Ishikawa (cell line): ENCODE results near the gene PARPBP.

ENCODE experiments used
- CEBPB ChIP-seq: IDR thresholded peaks from 2 replicates; pipeline ENCODE4 v1.6.1; 2012
- CREB1 ChIP-seq: IDR thresholded peaks from 2 replicates; pipeline ENCODE4 v1.6.1; 2012; ENCODE audit warnings: low read depth
- EGR1 ChIP-seq: IDR thresholded peaks from 2 replicates; pipeline ENCODE4 v1.6.1; 2012
- EP300 ChIP-seq: IDR thresholded peaks from 2 replicates; pipeline ENCODE4 v1.6.1; 2012; ENCODE audit warnings: borderline replicate concordance
- FOXM1 ChIP-seq: IDR thresholded peaks from 2 replicates; pipeline ENCODE4 v1.6.1; 2012; ENCODE audit warnings: low read depth, borderline replicate concordance
- MAX ChIP-seq: IDR thresholded peaks from 2 replicates; pipeline ENCODE4 v1.6.1; 2012
- NFIC ChIP-seq: IDR thresholded peaks from 2 replicates; pipeline ENCODE4 v1.6.1; 2012
- RAD21 ChIP-seq: IDR thresholded peaks from 2 replicates; pipeline ENCODE4 v1.6.1; 2012; ENCODE audit warnings: low read depth
- REST ChIP-seq: IDR thresholded peaks from 2 replicates; pipeline ENCODE4 v1.6.1; 2012; ENCODE audit warnings: low read depth, mild to moderate bottlenecking
- TAF1 ChIP-seq: IDR thresholded peaks from 2 replicates; pipeline ENCODE4 v1.6.1; 2012; ENCODE audit warnings: low read depth, mild to moderate bottlenecking
- TCF12 ChIP-seq: IDR thresholded peaks from 2 replicates; pipeline ENCODE4 v1.6.1; 2012; ENCODE audit warnings: low read depth
- TEAD4 ChIP-seq: IDR thresholded peaks from 2 replicates; pipeline ENCODE4 v1.6.1; 2012
- YY1 ChIP-seq: IDR thresholded peaks from 2 replicates; pipeline ENCODE4 v1.6.1; 2012; ENCODE audit warnings: low read depth
- ZBTB7A ChIP-seq: IDR thresholded peaks from 2 replicates; pipeline ENCODE4 v1.6.1; 2012; ENCODE audit warnings: low read depth
- TF ChIP-seq, protein P1 (sequence below): IDR thresholded peaks from 2 replicates; pipeline ENCODE4 v1.6.1; 2012

Gene PARPBP

GRCh38 chr12:102174117-102174516 lies 54.1 kb downstream of the PARPBP start:
- TF ChIP-seq REST: no peak
- no peak for TF ChIP-seq MAX
- TF ChIP-seq RAD21: no peak
- TF ChIP-seq TAF1: no peak
- TF ChIP-seq, protein P1, sequence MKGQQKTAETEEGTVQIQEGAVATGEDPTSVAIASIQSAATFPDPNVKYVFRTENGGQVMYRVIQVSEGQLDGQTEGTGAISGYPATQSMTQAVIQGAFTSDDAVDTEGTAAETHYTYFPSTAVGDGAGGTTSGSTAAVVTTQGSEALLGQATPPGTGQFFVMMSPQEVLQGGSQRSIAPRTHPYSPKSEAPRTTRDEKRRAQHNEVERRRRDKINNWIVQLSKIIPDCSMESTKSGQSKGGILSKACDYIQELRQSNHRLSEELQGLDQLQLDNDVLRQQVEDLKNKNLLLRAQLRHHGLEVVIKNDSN: no peak
- TF ChIP-seq YY1: no peak
- no peak for TF ChIP-seq NFIC
- no peak for TF ChIP-seq FOXM1
- no peak for TF ChIP-seq CEBPB
- TF ChIP-seq EP300: no peak
- TF ChIP-seq TCF12: no peak
- TF ChIP-seq TEAD4: no peak
- no peak for TF ChIP-seq ZBTB7A
- no peak for TF ChIP-seq EGR1
- TF ChIP-seq CREB1: no peak

DNA sequence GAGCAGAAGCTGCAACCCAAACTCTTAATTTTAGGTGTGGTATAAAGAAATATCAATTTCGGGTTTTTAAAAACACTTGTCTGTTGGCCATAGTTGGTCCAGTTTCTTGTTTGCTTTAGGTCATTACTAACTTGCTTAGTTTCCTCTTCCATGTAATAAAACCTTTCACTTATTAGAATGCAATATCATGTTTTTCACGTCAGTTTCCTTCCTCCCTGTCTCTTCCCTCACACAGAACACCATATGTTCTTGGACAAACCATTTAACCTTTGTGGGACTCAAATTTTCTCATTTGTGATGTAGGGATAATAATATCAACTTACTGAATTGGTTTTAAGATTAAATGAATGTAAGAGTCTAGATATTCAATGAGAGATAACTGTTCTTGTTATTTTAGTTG lies 54.8 kb downstream of the PARPBP start:
- TF ChIP-seq RAD21 (no peak), FOXM1 (no peak), CREB1 (no peak), ZBTB7A (no peak), EP300 (no peak), YY1 (no peak), NFIC (no peak), MAX (no peak), TCF12 (no peak), EGR1 (no peak)

DNA sequence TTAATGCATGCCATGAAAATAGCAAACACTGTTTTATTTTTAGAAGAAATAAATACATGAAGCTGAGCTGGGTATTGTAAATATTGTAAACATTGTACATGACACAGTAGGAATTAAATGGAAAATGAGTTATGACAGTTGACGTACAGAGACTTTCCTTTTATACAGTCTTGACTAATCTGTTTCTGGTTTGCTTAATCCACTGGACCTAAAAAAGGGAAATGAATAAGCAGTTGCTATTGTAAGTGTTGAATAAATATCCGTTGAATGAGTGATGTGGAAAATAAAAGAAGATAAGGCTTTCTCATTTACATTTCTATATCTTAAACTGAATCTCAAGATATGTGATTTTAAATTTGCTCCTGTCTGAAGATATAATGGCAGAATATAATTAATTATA lies 62.7 kb downstream of the PARPBP start:
- TF ChIP-seq RAD21: no peak
- no peak for TF ChIP-seq EP300
- TF ChIP-seq, protein P1: no peak
- TF ChIP-seq EGR1: no peak
- no peak for TF ChIP-seq ZBTB7A
- TF ChIP-seq NFIC: no peak

DNA sequence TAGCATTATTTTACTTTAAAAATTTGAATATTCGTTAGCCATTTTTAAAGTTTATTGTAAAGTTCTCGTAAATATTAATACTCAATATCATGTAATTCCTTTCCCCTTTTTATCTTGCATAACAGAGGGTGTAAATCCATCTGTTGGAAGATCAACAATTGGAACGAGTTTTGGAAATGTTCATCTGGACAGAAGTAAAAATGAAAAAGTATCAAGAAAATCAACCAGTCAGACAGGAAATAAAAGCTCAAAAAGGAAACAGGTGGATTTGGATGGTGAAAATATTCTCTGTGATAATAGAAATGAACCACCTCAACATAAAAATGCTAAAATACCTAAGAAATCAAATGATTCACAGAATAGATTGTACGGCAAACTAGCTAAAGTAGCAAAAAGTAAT lies 75.8 kb downstream of the PARPBP start:
- TF ChIP-seq EP300 (no peak), EGR1 (no peak), TEAD4 (no peak), CEBPB (no peak), TAF1 (no peak), YY1 (no peak)

DNA sequence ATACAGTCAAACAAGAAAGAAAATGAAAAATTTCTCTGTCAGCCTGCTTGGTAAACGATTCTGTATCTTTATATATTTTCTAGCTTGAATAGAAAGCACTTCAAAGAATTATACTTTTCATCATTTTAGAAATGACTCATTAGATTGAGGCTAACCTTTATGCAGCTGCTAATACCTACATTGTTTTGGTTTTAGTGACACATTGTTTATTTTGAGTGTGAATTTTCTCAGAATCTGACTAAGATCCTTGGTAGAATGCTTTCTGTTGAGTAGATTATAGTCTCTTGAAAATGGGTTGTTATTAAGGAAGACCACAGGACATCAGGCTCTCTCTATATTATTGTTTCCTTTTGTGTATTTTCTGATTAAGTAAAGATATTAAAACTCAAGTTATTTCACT lies 77.8 kb downstream of the PARPBP start, which contains the start of gene PMCH:
TSS of gene PMCH (minus strand) at position 45 of the 400 bp plus-strand sequence. CDS start 63 bp downstream, outside the sequence.
- TF ChIP-seq REST (no peak), RAD21 (no peak), CREB1 (no peak), YY1 (no peak)

DNA sequence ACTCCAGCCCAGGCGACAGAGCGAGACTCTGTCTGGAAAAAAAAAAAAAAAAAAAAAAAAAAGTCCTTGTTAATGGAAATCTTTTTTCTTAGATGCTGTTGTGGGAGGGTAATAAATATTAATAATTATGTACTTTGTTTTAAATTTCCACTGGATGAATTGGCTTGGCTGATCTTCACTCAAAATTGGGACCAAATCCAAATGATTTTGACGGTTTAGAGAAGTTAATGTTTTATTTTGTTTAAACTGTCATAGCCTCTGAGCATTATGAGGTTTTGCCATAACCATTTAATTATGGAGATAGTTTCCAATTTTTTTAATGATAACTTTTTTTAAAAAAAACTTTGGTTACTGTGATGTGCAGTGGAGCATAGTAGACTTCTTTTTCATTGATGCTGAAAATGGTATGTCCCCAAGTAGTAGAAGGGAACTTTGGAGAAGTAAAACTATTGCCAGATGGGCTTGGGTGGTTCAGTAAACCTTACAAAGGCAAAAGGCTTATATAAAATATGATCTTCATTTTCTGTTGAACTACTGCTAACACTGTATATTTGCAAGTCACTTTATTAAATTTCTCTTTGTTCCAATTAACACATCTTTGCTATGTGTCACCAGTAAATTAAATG lies 81.6 kb downstream of the PARPBP start:
- no peak for TF ChIP-seq CEBPB
- no peak for TF ChIP-seq REST
- TF ChIP-seq MAX: no peak
- no peak for TF ChIP-seq EGR1
- no peak for TF ChIP-seq TAF1
- TF ChIP-seq, protein P1: no peak
- TF ChIP-seq CREB1: no peak
- no peak for TF ChIP-seq EP300
- no peak for TF ChIP-seq NFIC
- TF ChIP-seq TCF12: no peak
- no peak for TF ChIP-seq RAD21
- no peak for TF ChIP-seq YY1
- TF ChIP-seq ZBTB7A: no peak
- TF ChIP-seq FOXM1: no peak
